Astrocyte (in vitro differentiated cells and primary cell): ENCODE data around the gene TMEM138. TPM values are rescaled to one million over a fixed set of nuclear protein-coding genes. Genes with fewer than 3 reads are reported as not detected.

Experiments used
- DNase-seq: peaks from one replicate; pipeline ENCODE4 v3.0.0-alpha.2; 2010; ENCODE audit warnings: low read depth
- FAIRE-seq: peaks from 2 replicates; lab custom pipeline; 2011; peaks lifted over from hg19 to GRCh38; lab: Jason Lieb, UNC
- H2AFZ ChIP-seq: 2 replicates; pipeline ENCODE4 v1.6.0; 2012; ENCODE audit warnings: low read depth, low read length, inconsistent platforms
- H3K27ac ChIP-seq: 2 replicates; pipeline ENCODE4 v1.5.1; 2011; ENCODE audit warnings: low read depth, low read length, inconsistent platforms
- H3K27me3 ChIP-seq: 2 replicates; pipeline ENCODE4 v1.6.0; 2011; ENCODE audit warnings: low read length, inconsistent platforms; ENCODE audit not compliant: insufficient read depth
- H3K36me3 ChIP-seq: 2 replicates; pipeline ENCODE4 v1.5.1; 2011; ENCODE audit warnings: low read length, inconsistent platforms; ENCODE audit not compliant: insufficient read depth
- H3K4me1 ChIP-seq: 2 replicates; pipeline ENCODE4 v1.5.1; 2011; ENCODE audit warnings: low read length, inconsistent platforms; ENCODE audit not compliant: insufficient read depth
- H3K4me2 ChIP-seq: 2 replicates; pipeline ENCODE4 v1.6.0; 2012; ENCODE audit warnings: low read length, inconsistent platforms
- H3K4me3 ChIP-seq: 2 replicates; pipeline ENCODE4 v1.5.1; 2011; ENCODE audit warnings: low read depth, mild to moderate bottlenecking, low read length, inconsistent platforms; ENCODE audit not compliant: insufficient read depth
- H3K79me2 ChIP-seq: 2 replicates; pipeline ENCODE4 v1.6.0; 2012; ENCODE audit warnings: mild to moderate bottlenecking, low read length, inconsistent platforms; ENCODE audit not compliant: insufficient read depth
- H3K9ac ChIP-seq: 2 replicates; pipeline ENCODE4 v1.6.0; 2012; ENCODE audit warnings: mild to moderate bottlenecking, low read length, inconsistent platforms
- H3K9me3 ChIP-seq: 2 replicates; pipeline ENCODE4 v1.5.1; 2012; ENCODE audit warnings: low read depth, mild to moderate bottlenecking, low read length, inconsistent platforms; ENCODE audit not compliant: insufficient read depth
- H4K20me1 ChIP-seq: 2 replicates; pipeline ENCODE4 v1.6.0; 2012; ENCODE audit warnings: low read length, inconsistent platforms; ENCODE audit not compliant: insufficient read depth
- H3K27ac Mint-ChIP-seq: one replicate; pipeline ENCODE4 v1.8.0; 2021; ENCODE audit warnings: mild to moderate bottlenecking, mixed read lengths; ENCODE audit not compliant: unreplicated experiment
- H3K27me3 Mint-ChIP-seq: one replicate; pipeline ENCODE4 v1.8.0; 2021; ENCODE audit warnings: low read depth, mixed read lengths; ENCODE audit not compliant: unreplicated experiment
- H3K36me3 Mint-ChIP-seq: one replicate; pipeline ENCODE4 v1.8.0; 2021; ENCODE audit warnings: low read depth, mixed read lengths; ENCODE audit not compliant: unreplicated experiment
- H3K4me1 Mint-ChIP-seq: one replicate; pipeline ENCODE4 v1.8.0; 2021; ENCODE audit warnings: low read depth, mixed read lengths; ENCODE audit not compliant: unreplicated experiment
- H3K4me3 Mint-ChIP-seq: one replicate; pipeline ENCODE4 v1.8.0; 2021; ENCODE audit warnings: mild to moderate bottlenecking, moderate library complexity, mixed read lengths; ENCODE audit not compliant: unreplicated experiment
- H3K9me3 Mint-ChIP-seq: one replicate; pipeline ENCODE4 v1.8.0; 2021; ENCODE audit warnings: mild to moderate bottlenecking, mixed read lengths; ENCODE audit not compliant: unreplicated experiment
- EZH2 ChIP-seq: IDR thresholded peaks from 2 replicates; pipeline ENCODE4 v1.6.1; 2012; ENCODE audit warnings: mild to moderate bottlenecking, low read length, inconsistent platforms; ENCODE audit not compliant: insufficient read depth
- total RNA-seq: library from RNA; stranded (reverse); gene quantifications from 2 replicates; pipeline ENCODE4 v1.2.1, GENCODE V29; 2021
- TF ChIP-seq, protein P1 (sequence below): IDR thresholded peaks from 2 replicates; pipeline ENCODE4 v1.5.1; 2011; ENCODE audit warnings: low read depth, mild to moderate bottlenecking, inconsistent platforms, low read length, moderate library complexity; ENCODE audit not compliant: insufficient read depth

The TMEM138 gene
- total RNA-seq, 1 donor from 2014 or later = 36.8 TPM

- Mint-ChIP-seq H3K4me1 (peaks cover 7% of the 10 kb centered on the region), H3K4me3 (no peak overlapping the region), H3K36me3 (peaks cover 19% of the 10 kb centered on the region)
Measured at GRCh38 chr11:61345954-61346843, 16.0 kb upstream of the TMEM138 start.

GRCh38 chr11:61347916-61348461, 14.2 kb upstream of the TMEM138 start:
- Mint-ChIP-seq H3K4me3 (peak overlapping the region; percentile 34), H3K27ac (no peak overlapping the region), H3K36me3 (peaks cover 21% of the 10 kb centered on the region), H3K9me3 (peaks cover 4% of the 10 kb centered on the region), H3K4me1 (peaks cover 7% of the 10 kb centered on the region), H3K27me3 (peaks cover 4% of the 10 kb centered on the region)
- no peak overlapping the region for H2AFZ ChIP-seq
- no peaks in the 10 kb centered on the region for H4K20me1 ChIP-seq
- no peak overlapping the region for H3K4me3 ChIP-seq
- no peaks in the 10 kb centered on the region for H3K4me1 ChIP-seq
- peaks cover 10% of the 10 kb centered on the region for H3K36me3 ChIP-seq
- no peaks in the 10 kb centered on the region for H3K9me3 ChIP-seq
- H3K79me2 ChIP-seq = no peaks in the 10 kb centered on the region
- FAIRE-seq (no peak), DNase-seq (no peak)
- no peak overlapping the region for H3K9ac ChIP-seq
- H3K27me3 ChIP-seq = no peaks in the 10 kb centered on the region
- TF ChIP-seq EZH2 = no peak
- TF ChIP-seq, protein P1, sequence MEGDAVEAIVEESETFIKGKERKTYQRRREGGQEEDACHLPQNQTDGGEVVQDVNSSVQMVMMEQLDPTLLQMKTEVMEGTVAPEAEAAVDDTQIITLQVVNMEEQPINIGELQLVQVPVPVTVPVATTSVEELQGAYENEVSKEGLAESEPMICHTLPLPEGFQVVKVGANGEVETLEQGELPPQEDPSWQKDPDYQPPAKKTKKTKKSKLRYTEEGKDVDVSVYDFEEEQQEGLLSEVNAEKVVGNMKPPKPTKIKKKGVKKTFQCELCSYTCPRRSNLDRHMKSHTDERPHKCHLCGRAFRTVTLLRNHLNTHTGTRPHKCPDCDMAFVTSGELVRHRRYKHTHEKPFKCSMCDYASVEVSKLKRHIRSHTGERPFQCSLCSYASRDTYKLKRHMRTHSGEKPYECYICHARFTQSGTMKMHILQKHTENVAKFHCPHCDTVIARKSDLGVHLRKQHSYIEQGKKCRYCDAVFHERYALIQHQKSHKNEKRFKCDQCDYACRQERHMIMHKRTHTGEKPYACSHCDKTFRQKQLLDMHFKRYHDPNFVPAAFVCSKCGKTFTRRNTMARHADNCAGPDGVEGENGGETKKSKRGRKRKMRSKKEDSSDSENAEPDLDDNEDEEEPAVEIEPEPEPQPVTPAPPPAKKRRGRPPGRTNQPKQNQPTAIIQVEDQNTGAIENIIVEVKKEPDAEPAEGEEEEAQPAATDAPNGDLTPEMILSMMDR = no peak
- no peak overlapping the region for H3K27ac ChIP-seq
- no peak overlapping the region for H3K4me2 ChIP-seq

More at GRCh38 chr11:61345954-61346843, 16.0 kb upstream of the TMEM138 start:
- Mint-ChIP-seq H3K27me3 (peaks cover 6% of the 10 kb centered on the region), H3K9me3 (peaks cover 4% of the 10 kb centered on the region), H3K27ac (peak overlapping the region; percentile 41)
- Histone ChIP-seq H4K20me1 (no peaks in the 10 kb centered on the region), H3K4me2 (no peak overlapping the region), H3K79me2 (no peaks in the 10 kb centered on the region), H3K36me3 (peaks cover 3% of the 10 kb centered on the region), H3K27ac (no peak overlapping the region), H3K9ac (no peak overlapping the region), H3K27me3 (no peaks in the 10 kb centered on the region), H3K4me1 (no peaks in the 10 kb centered on the region), H2AFZ (no peak overlapping the region), H3K9me3 (no peaks in the 10 kb centered on the region), H3K4me3 (no peak overlapping the region)
- DNase-seq = no peak
- no peak for TF ChIP-seq EZH2
- TF ChIP-seq, protein P1 = no peak
- no peak for FAIRE-seq
